ENCODE results near the gene CTSW.

Gene CTSW

DNA sequence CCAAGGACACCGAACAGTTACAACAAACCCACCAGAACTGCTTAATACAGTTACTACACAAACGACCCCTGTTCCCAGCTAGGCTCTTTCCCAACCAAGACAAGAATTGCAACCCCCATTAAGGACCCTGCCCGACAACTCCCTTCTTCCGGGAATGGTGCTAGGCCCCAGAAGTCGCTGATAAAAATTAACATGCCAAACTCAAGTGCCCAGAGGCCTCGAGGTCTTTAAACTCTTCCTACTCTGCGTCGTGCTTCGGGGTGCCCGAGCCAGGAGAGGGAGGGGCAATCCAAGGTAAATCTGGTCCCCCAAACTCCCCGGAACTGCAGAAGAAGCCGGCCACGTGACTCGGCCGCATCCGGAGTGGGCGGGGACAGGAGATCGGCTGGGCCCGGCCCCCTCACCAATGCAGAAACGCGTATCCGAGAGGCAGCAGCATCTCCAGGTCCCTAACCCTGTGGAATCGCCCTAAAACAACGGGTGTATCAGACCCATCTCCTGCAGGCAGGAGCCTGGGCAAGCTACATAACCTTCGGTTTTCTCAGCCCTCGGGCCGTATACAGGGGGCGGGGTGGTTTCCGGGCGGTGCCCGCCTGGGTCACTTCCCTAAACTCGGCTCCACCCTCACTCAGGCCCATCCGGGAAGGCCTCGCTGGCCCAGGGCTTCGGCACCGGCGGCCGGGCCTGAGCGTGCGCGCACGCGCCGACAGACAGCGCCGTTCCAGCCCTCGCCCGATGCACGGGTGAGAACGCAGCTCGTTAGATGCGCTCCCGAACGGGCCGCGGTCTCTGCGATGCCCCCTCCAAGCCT, 22.7 kb upstream of the CTSW start:
- peak; percentile 76 for DNase-seq (ENCODE audit: low read depth)

DNA sequence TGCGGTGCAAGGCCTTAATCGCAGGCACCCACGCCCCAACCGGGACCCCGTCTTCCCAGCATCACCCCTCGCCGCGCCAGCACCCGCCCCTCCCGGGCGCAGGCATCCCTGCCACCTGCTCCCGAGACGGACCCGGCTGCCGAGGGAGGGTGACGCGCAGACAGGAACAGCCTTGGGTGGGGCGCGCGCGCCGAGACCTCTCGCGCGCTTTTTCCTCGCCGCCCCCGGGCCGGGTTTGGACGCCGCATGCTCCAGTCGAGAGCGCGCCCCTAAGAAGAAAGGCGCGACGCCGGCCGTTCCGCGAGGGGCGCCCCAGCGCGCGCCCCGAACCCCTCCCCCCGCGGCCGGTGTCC, 22.2 kb upstream of the CTSW start:
- DNase-seq (ENCODE audit: low read depth): peak; percentile 61

DNA sequence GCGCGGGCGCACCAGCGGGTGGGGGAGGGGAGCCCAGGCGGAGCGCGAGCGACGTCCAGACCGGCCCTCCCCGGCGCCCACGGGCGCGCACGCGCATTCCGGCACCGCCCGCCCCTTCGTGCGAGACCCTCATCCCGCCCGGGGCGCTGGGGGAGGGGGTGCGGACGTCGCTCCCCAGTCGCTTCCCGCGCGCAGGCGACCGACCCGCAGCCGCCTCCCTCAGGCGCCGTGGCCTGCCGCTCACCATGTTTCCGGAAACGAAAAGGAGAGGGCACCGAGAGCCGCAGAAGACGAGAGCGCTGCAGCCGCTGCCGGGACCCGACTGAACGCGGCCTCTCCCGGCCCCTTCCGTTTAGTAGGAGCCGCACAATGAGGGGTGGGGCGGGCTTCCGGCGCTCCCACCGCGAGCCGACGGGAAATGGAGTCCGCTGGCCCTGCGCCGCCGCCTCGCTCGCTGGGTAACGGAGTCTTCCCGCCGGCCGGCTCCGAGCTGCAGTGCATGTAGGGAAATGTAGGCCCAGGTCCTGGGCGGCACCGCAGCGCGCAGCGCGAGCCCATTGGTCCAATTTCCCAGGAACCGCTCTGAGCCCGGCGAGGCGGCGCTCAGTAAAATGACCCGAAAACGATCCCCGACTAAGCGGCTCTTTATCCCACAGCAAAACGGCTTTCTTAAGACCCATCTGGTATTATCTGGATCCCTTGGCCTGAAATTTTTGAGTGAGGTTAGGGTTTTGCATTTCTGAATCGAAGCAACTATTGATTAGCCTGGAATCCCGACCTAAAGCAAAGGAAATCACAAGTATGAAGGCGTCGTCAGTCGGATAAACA, 21.6 kb upstream of the CTSW start, which contains the start of gene CFL1:
CFL1 (minus strand) TSS at position 328 of the 828 bp plus-strand sequence; CDS start at position 247, 81 bp downstream.
- DNase-seq (ENCODE audit: low read depth): peak; percentile 94

DNA sequence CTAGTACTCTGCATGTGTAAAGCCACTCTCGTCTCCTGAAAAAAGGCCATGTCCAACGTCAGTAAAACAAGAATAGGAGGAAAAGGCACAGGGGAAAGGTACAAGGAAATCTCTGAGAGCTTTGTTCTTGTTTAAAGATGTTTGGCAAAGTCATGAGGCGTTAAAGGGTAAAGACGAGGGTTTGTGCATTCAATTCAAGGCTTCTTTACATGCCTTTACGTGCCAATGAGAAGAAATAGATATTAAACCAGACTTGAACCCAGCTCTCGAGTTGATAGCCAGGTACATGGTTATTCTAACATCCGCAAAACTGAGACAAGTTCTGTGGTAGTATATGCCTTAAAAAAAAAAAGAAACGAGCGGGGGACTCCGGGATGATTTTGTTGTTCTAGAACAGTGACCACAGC, 21.0 kb upstream of the CTSW start:
- DNase-seq (ENCODE audit: low read depth): no peak

DNA sequence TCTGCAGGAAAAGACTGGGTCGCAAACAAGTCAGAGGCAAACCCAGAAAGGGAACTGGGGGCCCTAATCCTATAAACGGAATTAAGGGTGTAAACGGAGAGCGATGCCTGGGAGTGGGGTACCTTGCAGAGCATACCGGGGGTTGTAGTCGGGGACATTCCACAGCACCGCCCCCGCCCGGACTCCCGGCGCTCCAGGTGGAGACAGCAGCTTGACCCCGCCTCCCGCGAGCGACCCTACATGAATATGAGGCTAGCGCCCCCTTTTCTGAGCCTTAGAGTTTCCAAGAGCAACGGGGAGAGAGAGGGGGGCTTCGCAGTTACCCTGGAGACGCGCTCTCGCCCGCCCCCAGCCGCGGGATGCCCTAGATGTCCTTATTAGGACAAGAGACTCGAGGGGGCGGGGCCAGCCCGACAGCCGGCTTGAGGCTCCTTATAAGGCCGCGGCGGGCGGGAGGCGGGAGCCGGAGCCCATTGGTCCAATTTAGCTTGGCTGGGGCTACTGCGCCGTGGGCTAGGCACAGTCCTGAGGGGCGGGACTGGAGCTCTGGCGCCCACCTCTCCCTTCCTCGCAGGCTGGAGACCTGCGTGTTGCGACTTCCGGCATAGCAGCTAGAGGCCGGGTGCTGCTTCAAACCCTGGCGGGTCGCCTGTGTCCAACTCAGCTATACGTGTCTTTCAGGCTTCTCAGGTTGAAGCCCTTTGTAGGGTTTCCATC, 20.4 kb upstream of the CTSW start:
- DNase-seq (ENCODE audit: low read depth): peak; percentile 97

DNA sequence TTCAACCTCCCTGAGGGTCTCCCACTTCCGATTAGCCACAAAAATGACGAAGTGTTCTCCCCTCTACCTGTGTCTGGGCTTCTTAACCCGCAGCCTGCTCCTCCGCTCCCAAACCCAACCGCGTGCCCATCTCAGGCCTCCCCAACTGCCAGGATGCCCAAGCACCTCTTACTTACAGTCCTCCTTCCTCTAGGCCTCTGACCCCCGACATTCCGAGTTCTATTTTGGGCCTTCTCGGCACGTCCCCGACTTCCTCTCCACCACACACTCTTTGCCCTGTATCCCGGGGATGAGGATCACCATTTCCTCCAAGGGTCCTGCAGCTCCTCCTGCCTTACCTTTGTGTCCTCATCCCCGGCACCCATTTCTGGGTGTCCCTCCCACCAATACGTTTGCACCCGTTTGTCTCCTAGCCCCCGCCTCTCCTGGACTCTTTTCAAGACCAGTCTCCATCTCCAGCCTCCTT, 19.8 kb upstream of the CTSW start:
- peak; percentile 30 for DNase-seq (ENCODE audit: low read depth)

DNA sequence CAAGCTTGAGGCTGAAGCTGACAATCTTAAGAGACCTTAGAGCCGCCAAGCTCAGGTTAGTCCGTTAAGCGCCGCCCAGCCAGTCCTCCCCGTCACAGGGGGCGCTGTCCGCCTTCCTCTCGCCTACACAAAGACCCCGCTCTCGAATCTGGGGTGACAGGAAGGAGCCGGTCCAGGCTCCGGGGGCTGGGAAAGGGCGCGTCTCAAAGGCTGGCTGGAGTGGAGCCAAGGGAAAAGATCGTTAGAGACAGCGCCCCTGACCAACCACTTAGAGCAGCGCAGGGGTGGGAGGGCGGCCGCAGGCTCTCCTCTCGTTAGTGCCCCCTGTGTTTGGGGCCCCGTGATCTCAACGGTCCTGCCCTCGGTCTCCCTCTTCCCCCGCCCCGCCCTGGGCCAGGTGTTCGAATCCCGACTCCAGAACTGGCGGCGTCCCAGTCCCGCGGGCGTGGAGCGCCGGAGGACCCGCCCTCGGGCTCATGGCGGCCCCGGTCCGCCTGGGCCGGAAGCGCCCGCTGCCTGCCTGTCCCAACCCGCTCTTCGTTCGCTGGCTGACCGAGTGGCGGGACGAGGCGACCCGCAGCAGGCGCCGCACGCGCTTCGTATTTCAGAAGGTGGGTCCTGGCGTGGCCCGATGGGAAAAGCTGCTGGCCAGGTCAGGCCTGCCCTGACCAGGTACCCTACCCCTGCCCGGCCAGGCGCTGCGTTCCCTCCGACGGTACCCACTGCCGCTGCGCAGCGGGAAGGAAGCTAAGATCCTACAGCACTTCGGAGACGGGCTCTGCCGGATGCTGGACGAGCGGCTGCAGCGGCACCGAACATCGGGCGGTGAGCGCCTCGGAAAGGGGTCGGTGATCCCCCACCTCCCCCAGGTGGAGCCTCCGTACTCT, 19.1 kb upstream of the CTSW start, which contains the start of gene MUS81:
MUS81 (plus strand) TSS at position 156 of the 887 bp plus-strand sequence; CDS start at position 477, 321 bp downstream.
- peak; percentile 97 for DNase-seq (ENCODE audit: low read depth)

DNA sequence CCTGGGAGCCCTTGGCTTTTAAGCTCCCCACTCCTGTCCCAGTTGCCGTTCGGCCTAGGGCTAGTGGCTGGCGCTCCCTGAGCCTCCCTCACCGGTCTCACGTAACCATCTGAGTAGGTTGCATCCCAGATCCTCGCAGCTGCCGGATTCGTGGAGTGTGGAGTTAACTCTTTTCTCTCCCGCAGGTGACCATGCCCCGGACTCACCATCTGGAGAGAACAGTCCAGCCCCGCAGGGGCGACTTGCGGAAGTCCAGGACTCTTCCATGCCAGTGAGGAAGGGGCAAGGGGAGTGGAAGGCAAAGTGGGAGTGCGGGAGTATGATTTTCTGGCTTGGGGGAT, 18.5 kb upstream of the CTSW start:
- no peak for DNase-seq (ENCODE audit: low read depth)

DNA sequence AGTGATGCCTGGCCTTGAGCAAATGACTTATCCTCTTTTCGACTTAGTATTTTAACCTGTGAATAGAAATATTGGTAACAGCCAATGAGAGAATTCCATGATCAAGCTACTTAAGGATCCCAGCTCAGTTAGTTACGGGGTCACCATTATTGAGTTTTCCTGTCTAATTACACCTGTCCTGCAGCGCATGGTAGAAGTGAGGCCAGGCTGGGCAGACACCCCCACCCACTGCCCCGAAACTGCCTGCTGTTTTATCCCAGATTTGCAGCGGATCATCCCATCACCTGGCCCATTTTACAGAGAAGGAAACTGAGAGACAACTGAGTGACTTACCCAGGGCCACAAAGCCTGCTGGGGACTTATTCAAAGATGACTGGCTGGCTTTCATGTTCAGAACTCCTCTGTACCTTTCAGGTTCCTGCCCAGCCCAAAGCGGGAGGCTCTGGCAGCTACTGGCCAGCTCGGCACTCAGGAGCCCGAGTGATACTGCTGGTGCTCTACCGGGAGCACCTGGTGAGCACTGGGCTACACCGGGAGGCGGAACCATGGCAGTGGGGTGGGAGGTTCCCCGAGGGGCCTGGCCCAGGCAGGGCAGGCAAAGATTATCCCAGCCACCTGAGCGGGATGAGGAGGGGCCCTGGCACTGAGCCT, 18.0 kb upstream of the CTSW start:
- no peak for DNase-seq (ENCODE audit: low read depth)

DNA sequence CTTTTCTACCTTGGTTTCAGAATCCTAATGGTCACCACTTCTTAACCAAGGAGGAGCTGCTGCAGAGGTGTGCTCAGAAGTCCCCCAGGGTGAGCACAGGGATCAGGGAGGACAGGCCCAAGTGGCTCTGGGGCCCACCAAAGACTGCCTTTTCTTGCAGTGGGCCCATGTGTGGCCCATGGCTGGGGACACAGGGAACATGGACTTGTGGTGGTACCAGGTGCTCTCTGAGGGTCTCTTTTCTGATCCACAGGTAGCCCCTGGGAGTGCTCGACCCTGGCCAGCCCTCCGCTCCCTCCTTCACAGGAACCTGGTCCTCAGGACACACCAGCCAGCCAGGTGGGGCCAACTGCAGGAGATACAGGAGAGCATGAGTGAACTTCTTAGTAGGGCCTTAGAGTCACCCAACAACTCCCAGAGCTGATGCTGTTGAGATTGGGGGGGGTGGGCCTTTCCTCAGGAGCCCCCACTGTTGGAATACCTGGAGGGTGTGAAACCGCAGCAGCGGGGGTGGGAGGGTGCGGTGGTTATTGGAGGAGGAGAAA, 17.4 kb upstream of the CTSW start:
- no peak for DNase-seq (ENCODE audit: low read depth)

DNA sequence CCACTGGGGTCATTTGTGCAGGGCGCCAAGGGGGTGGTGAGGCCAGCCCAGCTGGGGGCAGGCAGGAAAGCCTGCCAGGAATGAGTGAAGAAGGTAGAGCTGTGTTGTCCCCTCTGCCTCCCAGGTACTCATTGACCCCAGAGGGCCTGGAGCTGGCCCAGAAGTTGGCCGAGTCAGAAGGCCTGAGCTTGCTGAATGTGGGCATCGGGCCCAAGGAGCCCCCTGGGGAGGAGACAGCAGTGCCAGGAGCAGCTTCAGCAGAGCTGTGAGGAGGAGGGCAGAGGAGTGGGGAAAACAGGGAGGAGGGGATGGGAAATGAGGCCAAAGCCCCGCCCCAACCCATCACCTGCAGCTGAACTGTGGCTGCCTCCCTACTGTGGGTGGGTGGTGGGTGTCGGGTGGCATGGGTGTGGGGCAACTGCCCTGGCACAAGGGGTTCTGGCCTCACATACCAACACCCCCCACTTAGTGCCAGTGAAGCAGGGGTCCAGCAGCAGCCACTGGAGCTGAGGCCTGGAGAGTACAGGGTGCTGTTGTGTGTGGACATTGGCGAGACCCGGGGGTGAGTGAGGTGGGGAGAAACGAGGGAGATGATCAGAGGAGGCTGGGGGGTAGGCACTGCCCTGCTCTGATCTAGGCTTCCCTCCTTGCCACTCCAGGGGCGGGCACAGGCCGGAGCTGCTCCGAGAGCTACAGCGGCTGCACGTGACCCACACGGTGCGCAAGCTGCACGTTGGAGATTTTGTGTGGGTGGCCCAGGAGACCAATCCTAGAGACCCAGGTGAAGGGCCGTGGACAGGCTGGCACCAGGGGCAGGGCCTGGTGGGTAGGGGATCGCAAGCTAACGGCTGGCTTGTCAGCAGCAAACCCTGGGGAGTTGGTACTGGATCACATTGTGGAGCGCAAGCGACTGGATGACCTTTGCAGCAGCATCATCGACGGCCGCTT, 16.4 kb upstream of the CTSW start:
- no peak for DNase-seq (ENCODE audit: low read depth)

DNA sequence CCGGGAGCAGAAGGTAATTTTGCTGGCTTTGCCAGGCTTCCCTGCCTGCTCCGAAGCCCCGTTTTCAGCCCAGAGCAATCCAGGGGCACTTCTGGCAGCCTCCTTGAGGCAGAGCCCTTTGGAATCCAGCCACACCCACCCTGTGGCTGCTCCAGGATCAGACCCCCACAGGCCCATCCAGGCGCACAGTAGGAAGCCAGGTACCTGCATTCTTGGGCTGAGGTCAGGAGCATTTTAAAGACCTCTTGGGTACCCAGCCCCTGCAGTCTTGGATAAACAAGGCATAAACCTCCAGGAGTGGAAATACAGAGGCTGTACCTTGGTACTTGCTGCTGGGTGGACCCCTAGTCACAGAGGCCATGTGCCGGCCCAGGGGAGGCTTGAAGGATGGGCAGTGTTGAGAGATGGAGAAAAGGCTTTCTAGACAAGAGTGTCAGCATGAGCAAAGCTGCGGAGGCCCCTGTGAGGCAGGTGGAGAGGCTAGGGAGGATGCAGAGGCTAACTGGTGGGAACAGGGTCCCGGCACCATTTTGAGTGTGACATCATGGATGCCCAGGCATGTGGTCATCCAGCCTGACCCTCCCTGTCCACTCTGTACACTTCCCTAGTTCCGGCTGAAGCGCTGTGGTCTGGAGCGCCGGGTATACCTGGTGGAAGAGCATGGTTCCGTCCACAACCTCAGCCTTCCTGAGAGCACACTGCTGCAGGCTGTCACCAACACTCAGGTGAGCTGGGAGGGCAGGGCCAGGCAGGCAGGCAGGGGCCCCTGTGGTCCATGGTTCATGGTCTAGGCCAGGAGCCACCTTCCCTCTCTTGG, 15.5 kb upstream of the CTSW start:
- no peak for DNase-seq (ENCODE audit: low read depth)

DNA sequence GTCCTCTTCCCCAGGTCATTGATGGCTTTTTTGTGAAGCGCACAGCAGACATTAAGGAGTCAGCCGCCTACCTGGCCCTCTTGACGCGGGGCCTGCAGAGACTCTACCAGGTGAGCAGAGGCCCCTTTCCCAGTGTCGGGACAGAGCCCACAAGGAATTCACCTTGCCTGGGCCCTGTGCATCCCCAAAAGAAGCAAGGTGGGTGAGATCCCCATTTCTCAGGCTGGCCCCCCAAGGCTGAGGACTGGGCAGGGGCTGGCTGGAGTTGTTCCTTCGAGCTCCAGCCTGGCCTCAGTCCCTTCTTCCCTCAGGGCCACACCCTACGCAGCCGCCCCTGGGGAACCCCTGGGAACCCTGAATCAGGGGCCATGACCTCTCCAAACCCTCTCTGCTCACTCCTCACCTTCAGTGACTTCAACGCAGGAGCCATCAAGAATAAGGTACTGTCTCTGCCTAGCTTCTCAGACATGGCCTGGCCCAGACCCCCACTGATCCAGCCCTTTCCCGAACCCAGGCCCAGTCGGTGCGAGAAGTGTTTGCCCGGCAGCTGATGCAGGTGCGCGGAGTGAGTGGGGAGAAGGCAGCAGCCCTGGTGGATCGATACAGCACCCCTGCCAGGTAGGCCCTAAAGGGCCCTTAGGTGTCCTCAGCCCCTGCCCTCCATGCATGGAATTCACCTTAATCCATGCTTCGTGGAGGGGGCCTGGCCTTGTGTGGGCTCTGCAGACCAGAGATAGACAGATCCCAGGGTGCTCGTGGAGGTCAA, 14.7 kb upstream of the CTSW start:
- no peak for DNase-seq (ENCODE audit: low read depth)

DNA sequence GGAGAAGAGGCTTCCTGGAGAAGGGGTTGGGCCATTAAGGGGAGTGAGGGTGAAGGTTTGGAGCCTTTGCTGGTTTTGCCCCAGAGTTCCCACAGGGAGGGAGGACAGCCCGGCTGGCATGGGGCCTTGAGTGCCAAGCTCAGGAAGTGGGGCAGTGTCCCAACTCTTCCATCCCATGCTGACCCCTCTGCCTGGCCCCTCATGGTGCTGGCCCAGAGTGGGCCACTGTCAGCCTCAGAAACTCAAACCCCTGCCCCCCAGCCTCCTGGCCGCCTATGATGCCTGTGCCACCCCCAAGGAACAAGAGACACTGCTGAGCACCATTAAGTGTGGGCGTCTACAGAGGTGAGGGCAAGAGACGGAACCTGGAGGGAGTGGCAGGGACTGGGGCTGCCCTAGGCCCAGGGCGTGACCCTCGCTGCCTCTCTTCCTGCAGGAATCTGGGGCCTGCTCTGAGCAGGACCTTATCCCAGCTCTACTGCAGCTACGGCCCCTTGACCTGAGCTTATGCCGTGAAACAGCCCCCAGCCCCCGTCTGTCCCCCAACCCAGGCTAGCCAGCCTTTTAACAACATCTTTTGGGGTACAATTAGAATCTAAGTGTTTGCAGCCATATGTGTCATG, 14.0 kb upstream of the CTSW start:
- no peak for DNase-seq (ENCODE audit: low read depth)

DNA sequence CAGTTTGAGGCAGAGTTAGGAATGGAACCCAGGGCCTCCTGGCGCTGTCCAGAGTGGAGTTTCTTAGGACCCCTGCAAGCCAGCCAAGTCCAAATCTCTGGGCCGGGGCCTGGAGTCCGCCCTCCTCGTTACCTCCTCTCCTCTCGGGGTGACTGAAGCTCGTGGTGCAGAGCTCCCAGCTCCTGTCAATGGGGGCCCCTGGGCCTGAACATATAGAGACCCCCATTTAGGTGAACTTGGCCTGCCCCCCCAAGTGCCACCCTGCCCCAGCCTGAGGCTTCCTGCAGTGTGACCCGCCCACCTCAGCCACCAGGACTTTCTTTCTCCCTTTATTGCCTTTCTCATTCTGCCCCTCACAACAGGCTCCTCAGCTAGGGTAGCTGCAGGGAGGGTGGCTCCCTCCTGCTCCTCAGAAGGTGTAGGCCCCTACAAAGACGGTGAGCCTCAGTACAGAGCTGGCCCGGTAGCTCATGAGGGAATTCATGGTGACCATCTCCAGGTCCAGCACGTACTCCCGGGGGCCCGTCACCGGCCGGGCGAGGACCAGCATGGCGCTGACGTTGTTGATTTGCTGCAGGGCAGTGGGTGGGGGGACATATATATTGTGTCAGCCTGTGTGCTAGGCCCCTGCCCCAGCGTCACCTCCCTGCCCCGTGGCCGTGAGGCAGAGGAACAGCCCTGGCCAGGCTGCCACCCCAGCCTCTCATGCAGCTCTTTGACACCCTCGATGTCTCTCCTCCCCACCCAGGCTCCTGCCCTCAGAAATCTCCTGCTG, 12.9 kb upstream of the CTSW start:
- no peak for DNase-seq (ENCODE audit: low read depth)

DNA sequence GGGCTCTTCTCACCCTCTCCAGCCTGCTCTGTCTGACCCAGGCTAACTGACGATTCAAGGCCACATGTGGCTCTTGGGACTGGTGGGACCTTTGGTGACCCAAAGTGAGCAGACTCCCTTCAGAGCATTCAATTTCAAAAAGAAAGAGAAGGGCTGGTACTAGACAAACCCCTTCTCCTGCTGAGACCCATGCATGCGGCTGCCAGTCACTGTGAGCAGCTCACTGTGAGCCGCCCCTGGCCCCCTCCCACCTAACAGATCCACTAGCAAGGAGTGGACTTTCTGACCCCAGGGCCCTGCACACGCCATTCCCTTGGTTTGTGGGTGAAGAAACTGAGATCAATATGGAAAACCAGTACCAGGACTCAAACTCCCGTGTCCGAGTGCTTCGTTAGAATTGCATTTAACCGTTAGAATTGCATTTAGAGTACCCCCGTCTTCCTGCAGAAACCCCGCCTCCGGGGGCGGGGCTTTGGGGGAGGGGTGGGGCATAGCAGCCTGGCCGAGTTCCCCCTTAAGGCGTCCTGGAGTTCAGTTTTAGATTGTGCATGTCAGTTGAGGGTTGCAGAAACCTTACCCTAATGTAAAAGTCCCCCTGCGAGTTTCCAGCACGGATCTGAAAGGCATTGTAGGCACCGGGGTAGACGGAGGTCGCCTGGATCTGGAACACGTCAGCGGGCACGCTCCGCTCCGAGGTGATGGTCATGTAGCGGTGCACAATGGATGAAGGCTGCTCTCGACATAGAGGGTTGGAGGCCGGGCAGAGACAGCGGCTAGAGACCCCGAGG, 12.2 kb upstream of the CTSW start:
- DNase-seq (ENCODE audit: low read depth): no peak
